HFFc6 (cell line): ENCODE data around the gene MYO1D. TPM values are rescaled to one million over a fixed set of nuclear protein-coding genes. Genes with fewer than 3 reads are reported as not detected.

Source experiments
- DNase-seq: peaks from one replicate; pipeline ENCODE4 v3.0.0-alpha.2; 2018
- H3K27ac Mint-ChIP-seq: 2 replicates; pipeline ENCODE4 v1.8.0; 2020; ENCODE audit warnings: mild to moderate bottlenecking, mixed read lengths
- H3K27me3 Mint-ChIP-seq: 2 replicates; pipeline ENCODE4 v1.8.0; 2021; ENCODE audit warnings: mild to moderate bottlenecking, moderate library complexity, mixed read lengths; ENCODE audit not compliant: insufficient read depth
- H3K36me3 Mint-ChIP-seq: 2 replicates; pipeline ENCODE4 v1.8.0; 2021; ENCODE audit warnings: low read depth, mixed read lengths
- H3K4me1 Mint-ChIP-seq: 2 replicates; pipeline ENCODE4 v1.8.0; 2020; ENCODE audit warnings: low read depth, mixed read lengths
- H3K4me3 Mint-ChIP-seq: 2 replicates; pipeline ENCODE4 v1.8.0; 2020; ENCODE audit warnings: mild to moderate bottlenecking, moderate library complexity, mixed read lengths
- H3K9me3 Mint-ChIP-seq: 2 replicates; pipeline ENCODE4 v1.8.0; 2020; ENCODE audit warnings: mild to moderate bottlenecking, mixed read lengths
- CTCF ChIP-seq: fragments of 200-600 bp; sonication (generic); IDR thresholded peaks from 2 replicates; pipeline ENCODE4 v1.5.0; 2021; ENCODE audit warnings: antibody characterized with exemption, mild to moderate bottlenecking
- total RNA-seq, 6 experiments: library from RNA; stranded (reverse); fragmentation: NEBNext Ultra II Directional; extraction: Animal tissue kit (Norgen Biotek cat#: 25700); gene quantifications; 2 replicates in 1 of 6; 3 replicates in 5 of 6; pipeline ENCODE4 v1.2.3, GENCODE V29; 2021

The MYO1D gene
- total RNA-seq, 6 experiments from 2014 or later, result 3.8 to 28.8 (median 4.8) TPM

DNA sequence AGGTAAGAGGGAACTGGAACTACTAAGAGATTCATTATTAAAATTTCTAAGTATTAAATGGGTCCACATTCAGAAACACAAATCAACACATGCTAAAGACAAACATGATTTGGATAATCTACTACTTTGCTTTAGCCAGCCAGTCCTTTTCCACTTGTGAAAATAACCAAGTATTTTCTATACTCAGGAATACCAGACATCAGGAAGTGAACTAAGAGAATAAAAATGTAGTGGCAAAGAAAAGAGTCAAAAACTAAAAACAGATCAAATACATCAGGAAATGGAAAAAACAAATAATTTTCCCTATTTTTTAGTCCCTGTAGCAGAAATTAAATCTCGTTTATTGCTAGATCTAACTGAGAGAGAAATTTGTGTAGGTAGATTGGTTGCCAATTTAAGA lies 78.0 kb downstream of the MYO1D start:
- no peaks in the 10 kb centered on the region for H3K27me3 Mint-ChIP-seq
- no peak overlapping the region for H3K27ac Mint-ChIP-seq
- no peak overlapping the region for H3K4me3 Mint-ChIP-seq

DNA sequence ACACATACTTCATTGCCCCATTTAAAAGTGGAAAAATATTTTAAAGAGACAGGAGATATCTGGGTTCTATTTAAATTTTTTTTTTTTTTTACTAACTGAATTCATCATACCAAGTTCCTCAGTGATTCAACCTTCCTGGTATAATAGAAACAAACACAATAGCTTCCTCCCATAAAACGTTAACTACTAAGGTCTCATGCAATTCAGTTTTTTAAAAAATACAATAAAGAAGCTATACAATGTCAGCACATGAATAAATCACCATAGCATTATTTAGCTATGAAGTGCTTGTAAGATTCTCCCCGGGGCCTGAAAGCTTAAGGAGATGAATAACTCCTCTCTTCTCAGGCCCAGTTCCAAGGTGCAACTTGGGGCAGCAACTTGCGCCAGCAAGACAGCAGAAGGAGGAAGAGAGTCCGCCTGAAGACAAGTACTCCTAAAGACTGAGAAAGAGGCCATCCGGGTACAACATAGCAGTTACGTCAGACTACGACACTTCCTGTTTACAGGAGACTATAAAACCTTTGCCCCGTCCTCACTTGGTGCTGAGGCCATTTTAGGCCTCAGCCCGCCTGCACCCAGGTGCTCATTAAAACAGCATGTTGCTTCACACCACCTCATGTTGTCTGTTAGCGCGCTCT lies 81.5 kb downstream of the MYO1D start:
- no peak overlapping the region for H3K4me3 Mint-ChIP-seq
- H3K9me3 Mint-ChIP-seq, result no peaks in the 10 kb centered on the region
- no peak overlapping the region for H3K27ac Mint-ChIP-seq
- H3K36me3 Mint-ChIP-seq, result no peaks in the 10 kb centered on the region
- no peaks in the 10 kb centered on the region for H3K27me3 Mint-ChIP-seq
- TF ChIP-seq CTCF, result no peak
- no peak for DNase-seq
- peaks cover 20% of the 10 kb centered on the region; the same call in 1 of the 2 replicates for H3K4me1 Mint-ChIP-seq

More for the DNA sequence above, 78.0 kb downstream of the MYO1D start:
- Mint-ChIP-seq H3K4me1 (peaks cover 42% of the 10 kb centered on the region; the same call in 1 of the 2 replicates), H3K9me3 (no peaks in the 10 kb centered on the region), H3K36me3 (no peaks in the 10 kb centered on the region)
- TF ChIP-seq CTCF, result no peak
- DNase-seq, result no peak

- H3K4me1 Mint-ChIP-seq, result peaks cover 20% of the 10 kb centered on the region; the same call in 1 of the 2 replicates
- no peak overlapping the region for H3K4me3 Mint-ChIP-seq
- H3K27ac Mint-ChIP-seq, result no peak overlapping the region
- no peaks in the 10 kb centered on the region for H3K36me3 Mint-ChIP-seq
- no peak for TF ChIP-seq CTCF
- no peaks in the 10 kb centered on the region for H3K27me3 Mint-ChIP-seq
- no peak for DNase-seq
- H3K9me3 Mint-ChIP-seq, result no peaks in the 10 kb centered on the region
These were observed 82.2 kb downstream of the MYO1D start for GRCh38 chr17:32794533-32795246.

DNA sequence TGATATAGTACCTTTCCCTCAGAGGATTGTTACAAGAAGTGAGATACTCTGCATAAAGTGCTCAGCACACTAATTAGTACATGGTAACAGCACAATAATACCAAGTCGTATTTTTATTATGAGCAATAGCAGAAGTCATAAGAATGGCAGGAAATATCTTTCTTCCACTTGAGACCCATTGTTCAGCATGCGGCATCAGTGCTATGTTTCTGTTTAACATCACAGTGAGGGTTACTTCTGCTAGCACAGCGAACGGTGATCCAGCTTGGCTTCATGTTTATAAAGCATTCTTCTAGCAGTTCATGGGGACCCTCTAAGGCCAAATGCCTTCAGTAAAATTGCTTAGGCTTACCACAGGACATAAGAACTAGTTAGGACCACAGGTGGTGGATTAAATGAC lies 83.1 kb downstream of the MYO1D start:
- TF ChIP-seq CTCF, result no peak
- Mint-ChIP-seq H3K4me1 (peaks cover 13% of the 10 kb centered on the region; the same call in 1 of the 2 replicates), H3K9me3 (no peaks in the 10 kb centered on the region), H3K27me3 (no peaks in the 10 kb centered on the region), H3K27ac (no peak overlapping the region), H3K4me3 (no peak overlapping the region), H3K36me3 (no peaks in the 10 kb centered on the region)
- no peak for DNase-seq

DNA sequence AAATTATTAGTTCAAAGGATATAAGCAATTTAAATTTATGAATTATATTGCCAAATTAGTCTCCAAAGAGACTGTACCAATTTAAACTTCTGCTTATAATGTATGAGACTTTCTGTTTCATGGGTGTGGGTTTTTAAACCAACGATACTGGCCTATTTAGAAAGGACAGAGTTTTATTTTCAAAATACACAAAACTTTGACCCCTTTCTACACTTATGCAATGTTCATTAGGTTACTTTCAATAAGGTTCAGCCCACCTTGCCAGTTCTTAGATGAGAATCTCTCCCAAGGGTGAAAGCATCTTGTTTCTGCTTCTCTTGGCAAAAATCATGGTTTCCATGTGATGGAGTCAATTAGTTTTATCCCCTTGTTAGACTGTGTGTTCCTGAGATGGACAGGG lies 84.7 kb downstream of the MYO1D start:
- no peak overlapping the region for H3K4me3 Mint-ChIP-seq
- no peak for DNase-seq
- H3K27ac Mint-ChIP-seq, result no peak overlapping the region
- no peaks in the 10 kb centered on the region for H3K36me3 Mint-ChIP-seq
- peaks cover 11% of the 10 kb centered on the region; the same call in 1 of the 2 replicates for H3K4me1 Mint-ChIP-seq
- no peaks in the 10 kb centered on the region for H3K9me3 Mint-ChIP-seq
- no peaks in the 10 kb centered on the region for H3K27me3 Mint-ChIP-seq
- TF ChIP-seq CTCF, result no peak
